Inflammatory macrophage treated with lipopolysaccharide for 4 hours (primary cell): Measurements from ENCODE around the gene TTC38.
"Not testable (repeated sequence)": the region's sequence is repeated elsewhere in the genome, so short reads cannot be mapped to it uniquely, and the experiment has no call there.

Experiments used
- DNase-seq: peaks from one replicate; pipeline ENCODE4 v3.0.0-alpha.2; 2020

Gene TTC38

DNA sequence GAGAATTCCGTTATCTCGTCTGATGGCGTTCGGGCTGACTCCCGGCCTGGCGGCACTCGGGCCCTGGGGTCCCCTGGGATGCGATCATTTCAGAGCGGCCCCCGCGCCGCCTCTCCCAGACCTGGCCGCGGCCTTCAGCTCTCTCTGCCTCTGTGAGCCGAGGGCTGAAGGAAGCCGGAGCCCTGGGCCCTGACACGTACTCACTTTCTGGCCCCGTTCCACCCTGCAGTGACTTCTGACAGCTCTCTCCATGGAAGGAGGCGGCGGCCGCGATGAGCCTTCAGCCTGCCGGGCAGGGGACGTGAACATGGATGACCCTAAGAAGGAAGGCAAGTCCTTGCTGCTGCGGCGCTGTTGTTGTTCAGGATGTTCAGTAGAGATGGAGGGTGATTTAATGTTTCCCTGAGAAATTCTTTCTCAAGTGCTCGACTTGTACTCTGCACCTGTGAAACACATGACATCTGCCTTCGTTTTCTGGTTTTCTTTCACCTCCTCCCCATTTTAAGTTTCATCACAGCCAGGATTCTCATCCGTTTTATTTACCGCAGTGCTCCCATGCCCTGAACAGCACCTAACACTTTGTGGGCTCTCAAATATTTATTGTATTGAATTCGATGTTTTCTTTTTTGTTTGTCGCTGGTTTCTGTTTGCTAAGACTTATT is 29.5 kb downstream of the TTC38 start:
- no peak for DNase-seq

DNA sequence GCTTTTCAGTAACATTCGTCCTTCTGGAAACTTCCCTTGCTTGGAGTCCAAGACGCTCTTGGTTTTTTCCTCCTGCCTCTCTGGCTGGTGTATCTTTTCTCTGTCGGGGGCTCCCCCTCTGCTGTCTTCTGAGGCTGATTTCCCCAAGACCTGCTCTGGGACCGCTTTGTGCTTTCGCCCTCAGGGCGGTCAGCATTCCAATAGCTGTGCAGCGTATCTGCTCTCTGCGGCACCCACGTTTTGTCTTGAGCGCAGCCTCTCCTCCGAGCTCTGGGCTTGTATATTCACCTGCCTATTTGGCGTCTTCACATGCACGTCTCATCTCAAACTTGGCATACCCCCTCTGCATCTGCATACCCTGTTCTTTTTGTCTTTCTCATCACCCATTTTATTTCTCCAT is 31.3 kb downstream of the TTC38 start:
- DNase-seq: no peak

DNA sequence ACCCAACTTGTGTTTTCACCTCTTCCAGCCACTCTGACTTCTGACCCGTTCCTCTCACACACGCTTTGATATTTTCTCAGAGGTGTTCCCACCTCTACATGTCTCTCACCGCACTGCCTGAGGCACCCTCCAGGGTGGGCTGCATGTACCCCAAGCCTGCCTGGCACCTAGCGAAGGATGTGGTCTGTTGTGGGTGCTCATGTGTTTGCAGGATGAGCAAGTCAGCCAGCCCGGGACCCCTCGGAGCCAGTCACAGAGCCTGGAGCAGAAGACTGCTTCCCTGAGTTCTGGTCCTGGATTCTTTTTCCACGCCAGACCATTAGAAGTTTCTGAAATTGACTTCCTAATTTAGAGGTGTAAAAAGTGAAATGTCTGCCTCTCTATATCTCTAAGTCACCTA is 32.7 kb downstream of the TTC38 start:
- DNase-seq: no peak

DNA sequence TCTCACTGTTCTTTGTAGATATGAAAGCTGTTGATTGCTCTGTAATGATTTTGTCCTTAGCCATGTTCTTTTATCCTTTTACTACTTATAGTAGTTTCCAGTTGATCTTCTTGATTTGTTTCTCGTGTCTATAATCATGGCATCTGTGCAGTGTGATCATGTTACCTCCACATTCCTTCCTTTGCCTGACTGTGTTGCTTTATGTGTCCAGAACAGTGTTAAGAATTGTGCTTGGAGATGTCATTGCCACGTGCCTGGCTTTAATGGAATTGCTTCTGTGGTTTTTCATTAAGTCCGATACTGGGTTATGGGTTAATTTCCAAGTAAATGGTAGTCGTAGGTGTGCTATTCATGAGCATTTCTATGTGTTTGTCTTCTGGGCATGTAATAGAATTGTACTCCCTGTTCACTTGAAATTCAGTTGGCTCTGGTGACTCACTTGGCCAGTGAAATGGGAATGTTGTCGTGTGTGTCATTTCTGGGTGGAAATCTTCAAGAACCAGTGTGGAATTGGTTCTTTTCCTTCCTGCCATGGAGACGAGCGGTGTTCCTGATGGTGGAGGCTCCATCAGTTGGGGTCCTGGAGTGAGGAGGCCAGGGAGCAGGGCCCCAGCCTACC is 35.6 kb downstream of the TTC38 start:
- DNase-seq: no peak

DNA sequence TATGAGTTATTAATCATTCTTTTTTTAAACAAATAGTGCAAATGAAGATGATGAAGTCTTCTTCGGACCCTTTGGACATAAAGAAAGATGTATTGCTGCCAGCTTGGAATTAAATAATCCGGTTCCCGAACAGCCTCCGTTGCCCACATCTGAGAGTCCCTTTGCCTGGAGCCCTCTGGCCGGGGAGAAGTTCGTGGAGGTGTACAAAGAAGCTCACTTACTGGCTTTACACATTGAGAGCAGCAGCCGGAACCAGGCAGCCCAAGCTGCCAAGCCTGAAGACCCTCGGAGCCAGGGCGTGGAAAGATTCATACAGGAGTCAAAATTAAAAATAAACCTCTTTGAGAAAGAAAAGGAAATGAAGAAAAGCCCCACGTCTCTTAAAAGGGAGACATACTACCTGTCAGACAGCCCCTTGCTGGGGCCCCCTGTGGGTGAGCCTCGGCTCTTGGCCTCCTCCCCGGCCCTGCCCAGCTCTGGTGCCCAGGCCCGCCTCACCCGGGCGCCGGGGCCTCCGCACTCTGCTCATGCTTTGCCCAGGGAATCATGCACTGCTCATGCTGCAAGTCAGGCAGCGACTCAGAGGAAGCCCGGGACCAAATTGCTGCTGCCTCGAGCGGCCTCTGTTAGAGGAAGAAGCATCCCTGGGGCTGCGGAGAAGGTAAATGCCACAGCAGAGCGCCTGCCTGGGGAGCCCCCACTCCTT is 40.6 kb downstream of the TTC38 start:
- no peak for DNase-seq

DNA sequence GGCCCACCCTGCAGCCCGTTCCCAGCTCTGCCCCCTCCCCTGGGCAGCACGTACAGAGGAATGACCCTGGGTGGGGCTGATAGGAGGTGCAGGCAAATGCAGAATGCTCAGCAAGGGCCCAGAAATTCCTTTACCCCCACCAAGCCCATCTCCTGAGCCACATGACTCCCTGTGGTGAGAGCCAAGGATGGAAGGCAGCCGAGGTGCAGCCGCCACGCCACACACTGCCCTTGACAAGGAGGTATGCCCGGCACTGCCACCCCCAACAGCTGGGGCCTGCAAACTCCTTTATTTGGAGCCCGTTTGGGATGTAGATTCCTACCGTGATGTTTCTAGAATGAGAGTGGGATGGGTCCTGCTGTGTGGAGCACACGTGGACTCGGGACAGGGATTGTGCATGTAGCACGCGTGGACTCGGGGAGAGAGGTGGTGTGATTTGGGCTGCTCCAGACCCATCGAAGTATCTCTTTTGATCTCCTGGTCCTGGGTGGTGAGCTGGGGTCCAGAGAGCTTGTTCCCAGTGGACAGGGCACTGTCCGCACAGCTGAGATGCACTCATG is 41.8 kb downstream of the TTC38 start:
- no peak for DNase-seq

DNA sequence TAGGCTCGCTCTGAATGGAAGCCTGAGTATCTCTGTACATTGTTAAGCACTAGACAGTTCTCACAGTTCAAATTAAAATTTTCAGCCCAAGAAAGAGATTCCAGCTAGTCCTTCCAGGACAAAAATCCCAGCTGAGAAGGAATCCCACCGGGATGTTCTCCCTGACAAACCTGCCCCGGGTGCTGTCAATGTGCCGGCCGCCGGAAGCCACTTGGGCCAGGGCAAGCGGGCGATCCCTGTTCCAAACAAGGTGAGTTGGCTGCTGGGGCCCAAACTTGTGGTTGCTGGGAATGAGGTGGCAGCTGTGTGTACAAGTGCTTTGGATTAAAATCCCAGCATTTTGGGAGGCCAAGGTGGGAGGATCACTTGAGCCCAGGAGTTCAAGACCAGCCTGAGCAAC is 44.2 kb downstream of the TTC38 start:
- DNase-seq: no peak

DNA sequence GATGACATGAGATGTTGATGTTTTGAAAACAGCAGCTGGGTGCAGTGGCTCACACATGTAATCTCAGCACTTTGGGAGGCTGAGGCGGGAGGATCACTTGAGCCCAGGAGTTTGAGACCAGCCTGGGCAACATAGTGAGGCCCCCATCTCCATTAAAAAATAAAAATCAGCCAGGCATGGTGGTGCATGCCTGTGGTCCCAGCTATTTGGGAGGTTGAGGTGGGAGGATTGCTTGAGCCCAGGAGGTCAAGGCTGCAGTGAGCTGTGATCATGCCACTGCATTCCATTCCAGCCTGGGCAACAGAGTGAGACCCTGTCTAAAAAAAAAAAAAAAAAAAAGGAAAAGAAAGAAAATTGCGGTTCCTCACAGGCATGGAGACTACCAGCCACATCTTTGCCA is 45.0 kb downstream of the TTC38 start:
- DNase-seq: not testable (repeated sequence)

DNA sequence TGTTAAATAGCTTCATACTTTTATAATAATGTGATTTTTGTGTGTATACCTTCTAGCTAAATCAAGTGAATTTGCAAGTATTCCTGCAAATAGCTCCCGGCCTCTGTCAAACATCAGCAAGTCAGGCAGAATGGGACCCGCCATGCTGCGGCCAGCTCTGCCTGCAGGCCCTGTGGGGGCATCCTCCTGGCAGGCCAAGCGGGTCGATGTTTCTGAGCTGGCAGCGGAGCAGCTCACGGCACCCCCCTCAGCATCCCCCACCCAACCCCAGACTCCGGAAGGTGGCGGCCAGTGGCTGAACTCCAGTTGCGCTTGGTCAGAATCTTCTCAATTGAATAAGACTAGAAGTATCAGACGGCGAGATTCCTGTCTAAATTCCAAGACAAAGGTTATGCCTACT is 48.2 kb downstream of the TTC38 start:
- no peak for DNase-seq

DNA sequence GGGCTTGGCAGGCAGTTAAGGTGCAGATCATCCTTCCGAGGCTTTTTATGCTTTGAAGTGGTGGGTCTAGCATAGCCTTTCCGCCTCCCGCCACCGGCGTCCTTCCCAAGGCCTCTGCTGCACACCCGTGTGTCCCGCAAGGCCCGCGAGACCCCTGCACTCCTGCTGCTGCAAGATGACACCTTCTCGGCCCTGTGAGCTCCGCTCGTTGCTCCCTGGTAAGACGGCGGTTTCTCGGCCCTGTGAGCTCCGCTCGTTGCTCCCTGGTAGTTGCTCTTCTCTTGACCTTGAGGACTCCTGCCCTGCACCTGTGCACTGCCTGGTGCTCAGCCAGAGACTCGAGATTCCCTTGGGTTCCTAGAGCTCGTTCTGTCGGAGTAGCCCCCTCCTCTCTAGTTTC is 49.8 kb downstream of the TTC38 start:
- no peak for DNase-seq

DNA sequence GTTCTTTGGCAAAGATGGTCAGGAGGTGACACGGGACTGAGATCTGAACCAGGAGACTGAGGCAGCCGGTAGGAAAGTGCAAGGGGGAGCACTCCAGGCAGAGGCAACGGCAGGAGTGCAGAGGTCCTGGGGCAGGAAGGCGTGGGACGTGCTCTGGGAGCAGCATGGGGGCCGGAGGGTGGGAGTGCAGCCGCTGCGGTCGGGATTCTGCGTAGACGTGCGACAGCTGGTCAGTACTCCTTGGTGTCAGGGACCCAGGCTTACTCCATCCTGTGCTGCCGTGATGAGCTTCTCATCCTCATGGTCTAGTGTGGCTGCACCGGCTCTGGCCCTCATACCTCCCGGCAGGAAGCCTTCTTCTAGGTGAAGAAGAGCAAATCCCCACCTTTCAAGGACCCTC is 50.8 kb downstream of the TTC38 start:
- DNase-seq: no peak

DNA sequence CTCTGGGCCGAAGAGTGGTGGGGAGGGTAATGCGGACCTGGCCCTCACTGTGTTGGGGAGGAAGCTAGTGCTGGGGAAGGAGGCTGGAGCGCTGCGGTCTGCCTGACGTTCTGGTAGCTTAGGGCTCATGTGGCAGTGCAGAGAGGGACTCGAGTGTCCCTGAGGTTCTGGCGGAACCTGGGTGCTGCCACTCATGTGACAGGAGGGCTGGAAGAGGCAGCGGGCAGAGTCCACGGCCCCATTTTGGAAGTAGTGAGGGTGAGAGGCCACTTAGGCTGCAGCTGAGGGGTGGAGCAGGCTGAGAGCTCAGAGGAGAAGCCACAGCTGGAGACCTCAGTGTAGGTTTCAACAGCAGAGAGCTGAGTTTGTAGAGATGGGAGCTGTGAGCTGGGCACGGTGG is 51.5 kb downstream of the TTC38 start:
- DNase-seq: no peak

DNA sequence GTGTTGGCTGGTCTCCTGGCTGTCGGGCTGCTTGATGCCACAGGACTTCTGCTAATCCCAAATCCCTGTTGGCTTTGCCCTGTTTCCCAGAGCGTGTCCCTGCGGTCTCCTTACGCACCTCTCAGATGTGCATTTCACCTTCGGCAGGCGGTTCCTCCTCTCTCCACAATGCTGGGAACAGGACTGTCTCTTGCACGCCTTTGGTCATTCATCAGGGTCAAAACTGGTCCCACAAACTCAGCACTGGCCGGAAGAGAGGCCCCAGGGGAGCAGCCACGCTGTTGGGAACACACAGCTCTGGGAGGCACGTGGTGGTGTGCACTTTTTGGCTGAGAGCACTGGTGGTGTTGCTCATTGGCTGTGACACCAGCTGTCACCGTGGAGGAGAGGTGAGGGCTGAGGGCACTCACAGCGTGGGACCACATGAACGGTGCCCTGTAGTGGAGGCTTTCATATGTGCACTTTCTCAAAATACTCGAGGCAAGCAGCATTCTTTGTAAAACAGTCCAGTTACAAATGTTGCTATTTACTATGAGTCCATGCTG is 52.4 kb downstream of the TTC38 start:
- no peak for DNase-seq

DNA sequence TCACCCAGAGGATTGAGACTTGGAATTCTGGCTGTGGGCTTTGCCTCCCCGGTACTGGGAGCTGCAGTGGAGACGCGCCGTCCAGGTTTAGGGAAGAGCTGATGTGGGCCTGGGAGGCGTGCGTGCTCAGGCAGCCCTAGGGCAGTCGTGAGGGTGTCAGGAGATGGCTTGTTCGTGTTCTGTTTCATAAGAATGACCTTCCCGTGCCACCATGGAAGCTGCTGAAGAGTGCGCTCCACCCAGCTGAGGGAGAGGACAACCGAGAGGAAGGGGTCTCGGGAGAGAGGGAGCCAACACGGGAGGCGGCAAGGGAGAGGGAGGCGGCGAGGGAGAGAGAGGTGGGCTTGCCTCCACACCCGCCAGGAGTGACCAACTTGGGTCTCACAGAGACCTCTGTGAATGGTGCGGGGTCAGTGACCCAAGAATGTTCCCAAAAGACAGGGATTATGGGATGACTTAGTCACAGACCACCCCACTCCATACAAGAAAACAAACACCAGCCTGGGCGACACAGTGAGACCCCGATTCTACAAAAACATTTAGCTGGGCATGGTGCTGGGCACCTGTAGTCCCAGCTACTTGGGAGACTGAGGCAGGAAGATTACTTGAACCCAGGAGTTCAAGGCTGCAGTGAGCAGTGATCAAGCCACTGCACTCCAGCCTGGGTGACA is 53.0 kb downstream of the TTC38 start:
- no peak for DNase-seq

DNA sequence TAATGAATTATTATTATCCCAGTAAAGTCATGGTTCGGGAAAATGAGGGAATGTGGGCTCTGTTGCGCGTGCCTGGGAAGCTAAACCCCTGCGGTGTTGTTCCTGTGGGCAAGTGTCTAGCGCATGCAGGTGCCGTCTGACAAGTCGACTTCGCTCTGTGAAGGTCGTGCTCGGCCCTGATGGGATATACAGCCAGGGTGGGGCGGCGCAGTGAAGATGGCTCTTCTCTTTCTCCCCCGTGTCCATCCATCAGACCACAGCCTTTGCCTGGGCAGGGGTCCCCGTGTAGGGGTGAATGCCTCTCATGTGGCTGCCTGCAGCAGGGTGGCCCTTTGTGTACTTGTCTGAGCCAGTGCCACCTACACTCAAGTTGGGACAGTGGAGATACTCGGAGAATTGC is 54.9 kb downstream of the TTC38 start:
- no peak for DNase-seq

DNA sequence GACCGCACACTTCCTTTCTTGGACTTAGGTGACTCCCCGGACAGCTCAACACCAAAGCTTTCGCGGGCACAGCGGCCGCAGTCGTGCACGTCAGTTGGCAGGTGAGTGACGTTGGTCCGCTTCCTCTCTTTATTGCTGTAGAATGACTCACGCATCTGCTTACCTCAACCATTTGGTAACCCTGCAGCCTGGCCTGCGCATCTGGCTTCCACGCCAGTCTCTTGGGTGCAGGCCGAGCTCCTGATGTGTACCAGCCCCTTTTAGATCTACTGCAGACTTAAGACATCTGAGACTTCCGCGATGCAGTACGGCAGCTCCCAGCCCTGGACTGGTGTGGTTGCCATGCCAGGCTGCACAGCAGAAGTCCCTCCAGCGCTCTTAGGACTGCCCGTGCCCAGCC is 55.4 kb downstream of the TTC38 start:
- DNase-seq: no peak

DNA sequence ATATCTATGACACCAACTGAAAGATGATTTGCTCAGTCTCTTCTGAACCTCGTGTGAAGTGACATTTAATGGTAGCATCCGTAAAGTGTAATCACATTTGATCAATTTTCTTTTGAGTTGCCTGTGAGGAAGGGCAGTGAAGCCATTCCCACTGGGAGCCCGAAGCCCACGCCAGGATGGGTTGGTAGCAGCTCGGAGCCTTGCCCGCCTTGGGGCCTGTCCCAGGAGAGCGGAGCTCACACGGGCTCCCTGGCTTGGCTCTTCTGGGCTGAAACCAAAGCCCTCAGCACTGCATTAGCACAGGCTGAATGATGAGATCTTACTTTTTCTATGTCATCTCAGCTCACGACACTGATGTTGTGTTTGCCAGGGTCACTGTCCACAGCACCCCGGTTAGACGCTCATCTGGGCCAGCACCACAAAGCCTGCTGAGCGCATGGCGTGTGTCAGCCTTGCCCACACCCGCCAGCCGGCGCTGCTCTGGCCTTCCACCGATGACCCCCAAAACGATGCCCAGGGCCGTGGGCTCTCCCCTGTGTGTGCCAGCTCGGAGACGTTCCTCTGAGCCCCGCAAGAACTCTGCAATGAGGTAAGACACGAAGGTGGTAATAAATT is 58.4 kb downstream of the TTC38 start:
- DNase-seq: no peak

DNA sequence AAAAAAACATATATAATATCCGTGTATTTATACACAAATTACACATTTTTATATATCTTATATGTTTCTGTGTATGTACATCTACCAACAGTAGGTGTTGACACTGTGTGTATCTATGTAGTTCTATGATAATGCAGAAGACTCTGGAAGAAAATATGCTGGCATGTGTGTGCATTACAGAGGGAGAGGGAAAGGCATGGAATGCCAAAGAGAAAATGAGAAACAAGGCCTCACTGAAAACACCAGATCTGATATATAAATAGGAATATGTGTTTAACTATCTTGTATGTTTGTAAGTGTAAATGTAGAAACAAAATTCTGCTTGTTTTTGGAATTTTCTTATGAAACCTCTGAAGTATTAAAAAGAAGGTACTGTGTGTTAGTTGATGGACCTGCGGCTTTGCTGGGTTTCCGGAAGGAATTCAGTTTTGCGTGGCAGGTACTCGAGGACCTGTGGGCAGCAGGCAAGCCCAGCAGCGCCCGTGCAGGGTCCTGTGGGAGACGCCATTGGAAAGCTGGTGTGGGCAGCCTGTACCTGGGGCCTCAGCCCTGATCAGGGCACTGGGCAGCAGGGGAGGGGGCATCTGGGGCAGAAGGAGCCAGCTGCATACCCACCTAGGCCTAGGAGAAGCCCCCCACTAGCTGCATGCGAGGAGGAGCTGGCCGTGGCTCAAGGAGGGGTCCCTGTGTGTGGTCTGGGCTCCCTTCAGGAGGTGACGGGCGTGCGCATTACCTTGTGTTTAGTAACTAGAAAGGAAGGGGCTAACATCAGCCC is 60.1 kb downstream of the TTC38 start:
- DNase-seq: no peak

DNA sequence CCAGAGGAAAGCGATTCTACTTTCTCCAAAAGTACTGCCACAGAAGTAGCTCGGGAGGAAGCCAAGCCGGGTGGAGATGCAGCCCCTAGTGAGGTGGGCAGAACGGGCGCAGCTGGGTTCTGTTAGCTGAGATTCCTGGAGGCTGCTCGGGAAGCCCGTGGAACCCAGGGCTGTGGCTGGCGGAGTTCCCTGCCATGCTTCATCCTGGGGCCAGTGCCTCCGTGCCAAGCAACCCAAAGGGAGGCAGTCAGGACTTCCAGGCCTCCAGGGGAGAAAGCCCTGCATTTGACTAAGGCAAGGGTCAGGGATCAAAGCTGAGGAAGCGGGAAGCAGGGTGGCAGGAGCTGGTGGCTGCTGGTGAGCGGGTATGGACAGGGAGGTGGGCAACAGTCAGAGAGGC is 61.0 kb downstream of the TTC38 start:
- DNase-seq: no peak

DNA sequence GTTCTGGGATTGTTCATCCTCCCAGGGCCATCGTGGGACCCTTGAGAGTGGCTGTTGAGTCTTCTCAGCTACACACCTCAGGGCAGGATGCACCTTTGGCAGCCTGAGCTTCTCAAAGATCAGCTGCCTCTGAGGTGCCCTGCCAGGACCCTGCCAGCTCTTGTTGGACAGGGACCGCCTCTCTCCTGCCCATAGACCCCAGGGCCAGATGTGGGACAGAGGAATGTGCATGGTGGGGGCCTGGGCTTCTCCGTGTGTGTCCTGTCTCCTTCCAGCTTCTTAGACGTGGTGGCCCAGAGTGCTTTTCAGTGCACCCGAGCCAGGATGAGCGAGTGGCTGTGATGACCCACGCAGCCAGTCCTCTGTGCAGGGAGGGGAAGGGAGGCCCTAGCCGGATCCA is 61.8 kb downstream of the TTC38 start:
- DNase-seq: no peak

DNA sequence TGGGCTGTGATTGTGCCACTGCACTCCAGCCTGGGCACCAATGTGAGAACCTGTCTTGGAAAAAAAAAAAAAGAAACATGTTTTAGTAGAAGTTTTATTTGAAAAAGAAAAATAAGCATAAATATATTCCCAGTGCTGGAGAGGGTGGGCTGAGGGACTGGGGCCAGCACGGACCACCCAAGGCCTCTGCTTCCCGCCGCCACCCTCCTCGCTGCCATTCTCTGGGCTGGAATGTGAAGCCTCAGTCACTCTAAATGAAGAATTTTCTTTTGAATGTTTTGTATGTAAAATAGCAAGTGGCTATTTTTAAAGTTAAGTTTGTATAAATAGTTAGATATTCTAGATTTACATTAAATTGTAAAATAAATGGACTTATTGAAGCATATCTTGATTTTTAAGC is 62.6 kb downstream of the TTC38 start:
- no peak for DNase-seq

DNA sequence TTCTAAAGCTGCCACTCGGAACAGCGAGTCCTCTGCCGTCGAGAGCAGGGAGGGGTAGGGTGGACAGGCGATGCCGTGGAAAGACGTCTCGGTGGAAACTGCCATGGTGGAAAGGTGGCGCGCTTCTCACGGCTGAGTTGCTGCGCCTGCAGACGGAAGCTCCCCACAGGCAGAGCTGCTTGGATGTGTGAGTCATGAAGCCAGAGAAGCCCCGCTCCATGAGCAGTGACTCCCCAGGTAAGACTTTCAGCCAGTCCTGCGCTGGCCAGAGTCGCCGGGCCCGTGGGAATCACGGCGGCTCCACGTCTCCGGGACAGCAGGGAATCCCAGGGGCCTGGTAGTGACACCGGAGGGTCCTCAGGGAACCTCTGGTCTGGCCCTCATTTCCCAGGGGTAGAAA is 63.7 kb downstream of the TTC38 start:
- no peak for DNase-seq
